Activated B cell treated with CpG ODN at 0.5 μM for 24 hours (primary cell): ENCODE data around the gene EEF1AKMT2. TPM values are rescaled to one million over a fixed set of nuclear protein-coding genes. Genes with fewer than 3 reads are reported as not detected.

ENCODE experiments used
- ATAC-seq: fragments of 200-7000 bp; cut with Tn5 transposase; one replicate; pipeline ENCODE4 v1.10.0; 2021; ENCODE audit warnings: low read depth, mild to moderate bottlenecking, moderate library complexity
- CTCF ChIA-PET: fragments of 350-600 bp; sonication (Branson Sonifier 250); formaldehyde crosslinking; loops from one replicate; lab custom pipeline; 2021; ENCODE audit warnings: antibody characterized with exemption; lab: Charles Lee
- POLR2A ChIA-PET: fragments of 350-600 bp; sonication (Branson Sonifier 250); formaldehyde crosslinking; loops from one replicate; lab custom pipeline; 2021; ENCODE audit warnings: antibody characterized with exemption; lab: Charles Lee
- DNase-seq: peaks from one replicate; pipeline ENCODE4 v3.0.0; 2022
- H3K27ac Mint-ChIP-seq: one replicate; pipeline ENCODE4 v1.8.0; 2020; ENCODE audit warnings: mixed read lengths
- H3K27me3 Mint-ChIP-seq: one replicate; pipeline ENCODE4 v1.8.0; 2021; ENCODE audit warnings: mixed read lengths
- H3K36me3 Mint-ChIP-seq: one replicate; pipeline ENCODE4 v1.8.0; 2021; ENCODE audit warnings: low read depth, mixed read lengths
- H3K4me1 Mint-ChIP-seq: one replicate; pipeline ENCODE4 v1.8.0; 2021; ENCODE audit warnings: mixed read lengths
- H3K4me3 Mint-ChIP-seq: one replicate; pipeline ENCODE4 v1.8.0; 2020; ENCODE audit warnings: mild to moderate bottlenecking, mixed read lengths
- H3K9me3 Mint-ChIP-seq: one replicate; pipeline ENCODE4 v1.8.0; 2020; ENCODE audit warnings: mixed read lengths
- CTCF ChIP-seq: fragments of 200-600 bp; IDR thresholded peaks from one replicate; pipeline ENCODE4 v1.8.0; 2022; ENCODE audit warnings: antibody characterized with exemption, mild to moderate bottlenecking
- intact Hi-C: fragments of 100-400 bp; cut with micrococcal nuclease; formaldehyde crosslinking; loops from one replicate; pipeline ENCODE4 v1.15.1; 2024
- total RNA-seq: library from RNA; stranded (reverse); gene quantifications from 2 replicates; pipeline ENCODE4 v1.2.3, GENCODE V29; 2022

Gene EEF1AKMT2
- total RNA-seq, 1 donor from 2014 or later = 16.5 TPM

GRCh38 chr10:124739986-124740368, 51.7 kb downstream of the EEF1AKMT2 start:
- peaks cover 82% of the 10 kb centered on the region for H3K4me1 Mint-ChIP-seq
- TF ChIP-seq CTCF = no peak
- no peaks in the 10 kb centered on the region for H3K9me3 Mint-ChIP-seq
- no peak for DNase-seq
- H3K36me3 Mint-ChIP-seq = peaks cover 27% of the 10 kb centered on the region
- POLR2A ChIA-PET = interaction anchor here (0.7 to 5.2 kb wide), 20 partner anchors 9 to 202 kb away, joined by 3 to 312 read pairs (median 12); no protein-coding TSS in a partner anchor
- intact Hi-C loops = loop anchor here (2.0 kb wide), 1 partner anchor 121 kb away; no protein-coding TSS in a partner anchor
- no peaks in the 10 kb centered on the region for H3K27me3 Mint-ChIP-seq
- peak overlapping the region; percentile 97 for H3K27ac Mint-ChIP-seq
- no peak for ATAC-seq
- H3K4me3 Mint-ChIP-seq = peak overlapping the region; percentile 97
- CTCF ChIA-PET = interaction anchor here (1.3 to 4.9 kb wide), 12 partner anchors 11 to 215 kb away, joined by 5 to 178 read pairs (median 20); no protein-coding TSS in a partner anchor

GRCh38 chr10:124739119-124739921, 52.4 kb downstream of the EEF1AKMT2 start:
- POLR2A ChIA-PET = interaction anchor here (0.6 to 5.2 kb wide), 14 partner anchors 8 to 275 kb away, joined by 3 to 312 read pairs (median 18); no protein-coding TSS in a partner anchor
- H3K36me3 Mint-ChIP-seq = peaks cover 27% of the 10 kb centered on the region
- intact Hi-C loops = no loop called here
- DNase-seq (no peak), ATAC-seq (no peak)
- no peaks in the 10 kb centered on the region for H3K27me3 Mint-ChIP-seq
- H3K27ac Mint-ChIP-seq = peak overlapping the region; percentile 97
- CTCF ChIA-PET = interaction anchor here (0.9 to 4.9 kb wide), 8 partner anchors 10 to 204 kb away, joined by 3 to 178 read pairs (median 36); no protein-coding TSS in a partner anchor
- no peaks in the 10 kb centered on the region for H3K9me3 Mint-ChIP-seq
- TF ChIP-seq CTCF = no peak
- peak overlapping the region; percentile 97 for H3K4me3 Mint-ChIP-seq
- H3K4me1 Mint-ChIP-seq = peaks cover 85% of the 10 kb centered on the region

GRCh38 chr10:124738441-124738840, 53.2 kb downstream of the EEF1AKMT2 start:
- Mint-ChIP-seq H3K4me3 (peak overlapping the region; percentile 29), H3K4me1 (peaks cover 94% of the 10 kb centered on the region), H3K27ac (peak overlapping the region; percentile 97), H3K27me3 (no peaks in the 10 kb centered on the region), H3K36me3 (peaks cover 31% of the 10 kb centered on the region), H3K9me3 (no peaks in the 10 kb centered on the region)
- ChIA-PET CTCF (interaction anchor here (1.3 to 4.9 kb wide), 2 partner anchors 17 to 203 kb away, joined by 5 to 178 read pairs; no protein-coding TSS in a partner anchor), POLR2A (interaction anchor here (0.9 to 5.2 kb wide), 6 partner anchors 7 to 96 kb away, joined by 3 to 312 read pairs (median 28); no protein-coding TSS in a partner anchor)
- no peak for ATAC-seq
- no peak for DNase-seq
- TF ChIP-seq CTCF = no peak
- intact Hi-C loops = no loop called here

- TF ChIP-seq CTCF = no peak
- CTCF ChIA-PET = interaction anchor here (1.2 kb wide), 1 partner anchor 18 kb away, joined by 4 read pairs; no protein-coding TSS in a partner anchor
- Mint-ChIP-seq H3K4me1 (peaks cover 99% of the 10 kb centered on the region), H3K9me3 (no peaks in the 10 kb centered on the region), H3K27me3 (no peaks in the 10 kb centered on the region), H3K4me3 (peak overlapping the region; percentile 3), H3K27ac (peak overlapping the region; percentile 97), H3K36me3 (peaks cover 33% of the 10 kb centered on the region)
- intact Hi-C loops = no loop called here
- DNase-seq (no peak), ATAC-seq (no peak)
- POLR2A ChIA-PET = interaction anchor here (0.9 to 2.9 kb wide), 5 partner anchors 10 to 203 kb away, joined by 3 to 18 read pairs (median 4); no protein-coding TSS in a partner anchor
Measured at GRCh38 chr10:124737708-124738107, 54.0 kb downstream of the EEF1AKMT2 start.
